ENCODE measurements around the gene TCTA.
"Not testable (repeated sequence)": the region's sequence is repeated elsewhere in the genome, so short reads cannot be mapped to it uniquely, and the experiment has no call there.

Gene TCTA

GRCh38 chr3:49403891-49404290, 8.3 kb upstream of the TCTA start:
- Histone ChIP-seq H3K4me2 (ENCODE audit: low read depth, low read length, poor library complexity, severe bottlenecking) (no peak overlapping the region), H3F3A (ENCODE audit: low read depth) (no peaks in the 10 kb centered on the region), H3K4me1 (ENCODE audit: insufficient read depth, low read length, poor library complexity, severe bottlenecking) (peaks cover 18% of the 10 kb centered on the region), H3K4me3 (ENCODE audit: low read length, poor library complexity, severe bottlenecking) (no peak overlapping the region), H4K20me1 (ENCODE audit: insufficient read depth, low read length, poor library complexity, severe bottlenecking) (peaks cover 89% of the 10 kb centered on the region), H3K79me2 (ENCODE audit: insufficient read depth, low read length) (peaks cover 100% of the 10 kb centered on the region), H3K27me3 (ENCODE audit: insufficient read depth, low read length, poor library complexity, severe bottlenecking) (no peaks in the 10 kb centered on the region), H3K36me3 (ENCODE audit: insufficient read depth, low read length) (peaks cover 26% of the 10 kb centered on the region; the same call in 1 of the 2 replicates), H3K9me3 (ENCODE audit: insufficient read depth, low read depth, low read length) (no peaks in the 10 kb centered on the region), H2AFZ (ENCODE audit: low read length) (no peak overlapping the region), H3K9me2 (replicated peaks; ENCODE audit: low read depth, low read length) (no peaks in the 10 kb centered on the region), H3K9ac (ENCODE audit: low read depth, low read length, poor library complexity, severe bottlenecking) (no peak overlapping the region)
- TF ChIP-seq EZH2phosphoT487 (IDR thresholded peaks at IDR 0.05; ENCODE audit: borderline replicate concordance) (no peak), CTCF (conservative IDR thresholded peaks at IDR 0.05; ENCODE audit: low read length) (no peak)

GRCh38 chr3:49405570-49405969, 6.7 kb upstream of the TCTA start:
- Histone ChIP-seq H3K4me2 (ENCODE audit: low read depth, low read length, poor library complexity, severe bottlenecking) (peak overlapping the region; percentile 93), H3K4me1 (ENCODE audit: insufficient read depth, low read length, poor library complexity, severe bottlenecking) (peaks cover 29% of the 10 kb centered on the region), H4K20me1 (ENCODE audit: insufficient read depth, low read length, poor library complexity, severe bottlenecking) (peaks cover 90% of the 10 kb centered on the region), H3K79me2 (ENCODE audit: insufficient read depth, low read length) (peaks cover 100% of the 10 kb centered on the region), H3K36me3 (ENCODE audit: insufficient read depth, low read length) (peaks cover 26% of the 10 kb centered on the region; the same call in 1 of the 2 replicates)
- H3K9me2 ChIP-seq (replicated peaks; ENCODE audit: low read depth, low read length); H3K4me3 ChIP-seq (ENCODE audit: low read length, poor library complexity, severe bottlenecking); H3K27me3 ChIP-seq (ENCODE audit: insufficient read depth, low read length, poor library complexity, severe bottlenecking); H2AFZ ChIP-seq (ENCODE audit: low read length); H3K9ac ChIP-seq (ENCODE audit: low read depth, low read length, poor library complexity, severe bottlenecking); H3F3A ChIP-seq (ENCODE audit: low read depth); H3K9me3 ChIP-seq (ENCODE audit: insufficient read depth, low read depth, low read length): not testable (repeated sequence)

GRCh38 chr3:49406571-49407565, 5.4 kb upstream of the TCTA start:
- Histone ChIP-seq H3K4me3 (ENCODE audit: low read length, poor library complexity, severe bottlenecking) (peak overlapping the region; percentile 79), H3K9ac (ENCODE audit: low read depth, low read length, poor library complexity, severe bottlenecking) (peak overlapping the region; percentile 45), H3K27me3 (ENCODE audit: insufficient read depth, low read length, poor library complexity, severe bottlenecking) (no peaks in the 10 kb centered on the region), H3K79me2 (ENCODE audit: insufficient read depth, low read length) (peaks cover 98% of the 10 kb centered on the region), H3K4me1 (ENCODE audit: insufficient read depth, low read length, poor library complexity, severe bottlenecking) (peaks cover 34% of the 10 kb centered on the region), H3K9me3 (ENCODE audit: insufficient read depth, low read depth, low read length) (no peaks in the 10 kb centered on the region), H3K36me3 (ENCODE audit: insufficient read depth, low read length) (peaks cover 17% of the 10 kb centered on the region; the same call in 1 of the 2 replicates), H2AFZ (ENCODE audit: low read length) (no peak overlapping the region), H3F3A (ENCODE audit: low read depth) (no peaks in the 10 kb centered on the region), H3K9me2 (replicated peaks; ENCODE audit: low read depth, low read length) (no peaks in the 10 kb centered on the region), H3K4me2 (ENCODE audit: low read depth, low read length, poor library complexity, severe bottlenecking) (peak overlapping the region; percentile 93), H4K20me1 (ENCODE audit: insufficient read depth, low read length, poor library complexity, severe bottlenecking) (peaks cover 88% of the 10 kb centered on the region)
- no peak for TF ChIP-seq EZH2phosphoT487 (IDR thresholded peaks at IDR 0.05; ENCODE audit: borderline replicate concordance)
- no peak for TF ChIP-seq CTCF (conservative IDR thresholded peaks at IDR 0.05; ENCODE audit: low read length)
